Fibroblast of mammary gland (primary cell): ENCODE measurements around the gene AHRR.

ENCODE experiments used
- DNase-seq: peaks from one replicate; pipeline ENCODE4 v3.0.0-alpha.2; 2010; ENCODE audit warnings: low read depth
- H3K4me3 ChIP-seq: 2 replicates; pipeline ENCODE4 v1.5.1; 2011; ENCODE audit warnings: low read depth, mild to moderate bottlenecking, low read length, moderate library complexity; ENCODE audit not compliant: control insufficient read depth
- TF ChIP-seq, protein P1 (sequence below): conservative IDR thresholded peaks from 2 replicates; pipeline ENCODE4 v1.5.1; 2011; ENCODE audit warnings: low read depth, low read length, inconsistent platforms; ENCODE audit not compliant: control insufficient read depth, insufficient read depth

Gene AHRR

DNA sequence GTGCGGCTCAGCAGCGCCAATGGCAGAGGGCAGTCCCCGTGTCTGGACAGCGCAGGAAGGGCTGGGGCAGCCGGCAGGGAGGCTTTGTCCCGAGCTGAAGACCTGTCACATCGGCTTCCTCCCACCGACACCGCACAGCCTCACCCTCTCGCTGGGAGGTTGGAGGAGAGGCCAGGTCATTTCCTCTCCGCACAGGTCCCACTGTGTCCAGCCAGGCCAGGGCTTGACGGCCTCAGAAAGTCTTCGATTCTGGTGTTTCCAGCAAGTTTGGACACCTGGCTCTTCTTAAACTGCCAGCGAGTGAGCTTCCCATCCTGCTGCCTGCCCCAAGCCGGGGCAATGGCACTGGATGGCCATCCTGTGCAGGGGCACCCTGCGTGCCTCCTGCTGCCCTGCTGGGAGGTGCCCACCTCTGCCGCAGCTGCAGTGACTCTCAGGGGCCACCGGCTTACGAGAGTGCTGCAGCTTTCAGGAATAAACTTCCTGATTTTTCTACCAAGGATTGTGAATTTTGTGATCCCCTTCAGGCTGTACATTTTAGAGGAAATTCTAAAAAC, 33.9 kb downstream of the AHRR start:
- H3K4me3 ChIP-seq, result no peak overlapping the region
- TF ChIP-seq, protein P1, sequence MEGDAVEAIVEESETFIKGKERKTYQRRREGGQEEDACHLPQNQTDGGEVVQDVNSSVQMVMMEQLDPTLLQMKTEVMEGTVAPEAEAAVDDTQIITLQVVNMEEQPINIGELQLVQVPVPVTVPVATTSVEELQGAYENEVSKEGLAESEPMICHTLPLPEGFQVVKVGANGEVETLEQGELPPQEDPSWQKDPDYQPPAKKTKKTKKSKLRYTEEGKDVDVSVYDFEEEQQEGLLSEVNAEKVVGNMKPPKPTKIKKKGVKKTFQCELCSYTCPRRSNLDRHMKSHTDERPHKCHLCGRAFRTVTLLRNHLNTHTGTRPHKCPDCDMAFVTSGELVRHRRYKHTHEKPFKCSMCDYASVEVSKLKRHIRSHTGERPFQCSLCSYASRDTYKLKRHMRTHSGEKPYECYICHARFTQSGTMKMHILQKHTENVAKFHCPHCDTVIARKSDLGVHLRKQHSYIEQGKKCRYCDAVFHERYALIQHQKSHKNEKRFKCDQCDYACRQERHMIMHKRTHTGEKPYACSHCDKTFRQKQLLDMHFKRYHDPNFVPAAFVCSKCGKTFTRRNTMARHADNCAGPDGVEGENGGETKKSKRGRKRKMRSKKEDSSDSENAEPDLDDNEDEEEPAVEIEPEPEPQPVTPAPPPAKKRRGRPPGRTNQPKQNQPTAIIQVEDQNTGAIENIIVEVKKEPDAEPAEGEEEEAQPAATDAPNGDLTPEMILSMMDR, result no peak
- no peak for DNase-seq

DNA sequence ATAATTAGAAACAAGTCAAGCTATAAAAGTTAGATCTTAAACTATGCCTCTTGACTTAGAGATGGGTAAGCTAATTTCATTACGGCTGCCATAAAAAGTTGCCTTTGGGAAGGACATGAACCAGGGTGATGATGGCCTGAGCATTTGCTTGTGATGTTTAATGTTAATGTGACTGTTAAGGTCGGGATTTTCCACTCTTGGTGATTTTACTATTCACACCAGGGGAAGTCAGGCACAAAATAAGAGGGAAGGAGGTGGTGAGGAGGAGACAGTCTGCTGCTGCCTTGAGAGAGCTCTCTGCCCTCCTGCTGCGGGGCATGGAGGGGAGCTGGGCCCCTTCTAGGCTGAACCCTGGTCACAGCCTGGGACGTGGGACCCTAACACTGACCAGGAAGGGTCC, 34.4 kb downstream of the AHRR start:
- TF ChIP-seq, protein P1, result no peak
- no peak for DNase-seq
- no peak overlapping the region for H3K4me3 ChIP-seq

DNA sequence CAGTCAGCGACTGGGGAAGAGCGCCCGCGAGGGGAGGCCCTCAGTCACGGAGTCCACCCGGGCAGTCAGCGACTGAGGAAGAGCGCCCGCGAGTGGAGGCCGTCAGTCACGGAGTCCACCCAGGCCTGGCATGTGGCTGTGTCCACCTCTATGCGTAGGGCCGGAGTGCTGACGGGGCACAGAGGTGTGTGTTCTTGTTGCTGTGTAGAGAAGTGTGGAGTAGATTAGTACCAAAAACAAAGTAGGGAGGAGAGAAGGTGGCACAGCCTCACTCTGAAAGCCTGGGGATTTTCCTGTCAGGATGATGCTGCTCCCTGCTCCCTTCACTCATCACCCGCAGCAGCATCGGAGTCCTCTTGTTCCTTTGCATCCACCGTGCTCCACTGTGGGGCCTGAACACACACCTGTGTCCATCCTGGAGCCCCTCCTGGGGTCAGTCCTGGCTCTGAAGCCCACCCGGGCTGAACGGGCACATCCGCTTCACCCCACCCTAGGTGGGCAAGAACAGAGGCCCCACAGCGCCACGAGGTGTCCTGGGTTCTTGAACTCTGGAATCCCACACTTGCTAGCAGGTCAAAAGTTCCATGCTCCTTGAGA, 37.9 kb downstream of the AHRR start:
- no peak for DNase-seq
- TF ChIP-seq, protein P1, result no peak
- H3K4me3 ChIP-seq, result no peak overlapping the region

DNA sequence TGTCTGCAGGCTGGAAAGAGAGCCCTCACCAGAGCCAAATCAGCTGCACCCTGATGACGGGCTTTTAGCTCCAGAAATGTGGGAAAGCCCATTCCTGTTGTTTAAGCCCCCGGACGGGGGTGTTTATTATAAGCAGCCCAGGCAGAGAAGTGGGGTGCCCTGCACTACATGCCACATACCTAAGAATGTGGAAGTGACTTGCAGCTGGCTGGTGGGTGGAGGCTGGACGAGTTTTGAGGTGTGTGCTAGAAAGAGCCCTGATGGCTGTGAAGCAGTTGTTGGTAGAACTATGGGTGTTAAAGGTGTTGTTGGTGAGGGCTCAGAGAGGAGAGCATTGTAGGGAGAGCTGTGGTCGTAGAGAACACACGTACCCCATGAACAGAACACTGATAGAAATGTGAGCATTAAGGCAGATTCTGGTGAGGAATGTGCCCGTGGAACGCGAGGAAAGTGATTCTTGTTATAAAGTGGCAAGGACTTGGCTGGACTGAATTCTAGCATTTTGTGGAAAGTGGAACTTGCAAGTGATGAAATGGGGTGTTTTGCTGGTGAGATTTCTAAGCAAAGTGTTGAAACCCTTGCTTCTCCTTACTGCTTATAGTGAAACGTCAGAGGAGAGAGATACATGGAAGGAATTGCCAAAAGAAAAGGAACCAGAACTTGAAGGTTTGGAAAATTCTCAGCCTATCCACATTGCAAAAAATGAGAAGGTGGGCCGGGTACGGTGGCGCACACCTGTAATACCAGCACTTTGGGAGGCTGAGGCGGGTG, 38.9 kb downstream of the AHRR start:
- no peak for DNase-seq

DNA sequence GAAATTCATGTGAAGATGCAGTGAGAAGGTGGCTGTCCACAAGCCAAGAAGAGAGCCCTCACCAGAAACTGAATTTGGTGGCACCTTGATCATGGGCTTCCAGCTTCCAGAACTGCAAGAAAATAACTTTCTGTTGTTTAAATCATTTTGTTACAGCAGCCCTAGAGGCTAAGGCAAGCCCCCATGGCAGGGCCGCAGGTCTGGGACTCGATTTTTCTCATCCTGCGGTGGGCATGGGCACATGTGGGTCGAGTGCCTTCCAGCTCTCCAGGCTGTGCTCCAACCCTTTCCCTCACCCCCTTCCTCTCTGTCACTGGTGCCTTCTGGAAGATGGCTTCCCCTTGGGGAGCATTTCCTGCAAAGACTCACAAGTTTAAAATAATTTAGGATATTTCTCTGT, 40.7 kb downstream of the AHRR start:
- TF ChIP-seq, protein P1, result no peak
- no peak for DNase-seq
- H3K4me3 ChIP-seq, result no peak overlapping the region

More for the DNA sequence above, 38.9 kb downstream of the AHRR start:
- H3K4me3 ChIP-seq, result no peak overlapping the region
- TF ChIP-seq, protein P1, result no peak

DNA sequence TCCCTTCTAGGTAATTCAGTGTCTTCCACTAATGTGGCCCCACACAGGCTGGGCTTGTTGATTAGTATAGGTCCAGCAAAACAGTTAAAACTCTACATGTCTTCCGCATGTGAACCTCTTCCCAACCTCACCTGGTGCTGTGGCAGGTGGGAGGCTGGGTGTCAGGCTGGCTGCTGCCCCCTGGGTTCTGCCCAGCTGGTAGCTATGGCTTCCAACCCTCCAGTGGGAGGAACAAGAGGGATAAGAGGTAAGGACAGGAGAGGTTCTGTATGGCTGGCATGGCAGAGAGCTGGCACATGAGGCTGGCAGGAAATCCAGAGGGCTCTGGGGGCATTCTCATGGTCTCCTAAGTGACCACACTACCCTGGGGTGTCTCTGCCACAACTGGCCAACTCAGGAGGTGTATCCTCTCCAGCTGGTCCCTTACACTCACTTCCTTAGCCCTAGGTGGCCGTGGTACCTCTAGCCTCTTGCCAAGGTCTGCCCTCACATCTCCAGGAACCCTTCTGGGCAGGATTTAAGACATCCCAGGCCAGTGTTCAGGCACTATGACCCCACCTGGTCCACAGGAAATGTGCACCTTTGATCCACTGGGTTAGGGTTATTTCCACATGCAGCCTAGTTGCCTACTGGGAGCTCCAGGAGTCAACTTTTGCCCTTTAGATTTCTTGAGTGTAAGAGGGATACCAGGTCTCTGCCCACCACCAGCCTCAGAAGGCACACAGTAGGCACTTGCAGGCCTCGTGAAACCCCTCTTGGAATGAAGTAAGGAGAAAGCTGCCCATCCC, 41.7 kb downstream of the AHRR start:
- H3K4me3 ChIP-seq, result no peak overlapping the region
- TF ChIP-seq, protein P1, result no peak
- DNase-seq, result no peak
